HG03097 (cell line): ENCODE measurements around the gene NFE2L3.
"Not testable (repeated sequence)": the region's sequence is repeated elsewhere in the genome, so short reads cannot be mapped to it uniquely, and the experiment has no call there.

Experiments
- ATAC-seq: cut with Tn5 transposase; IDR thresholded peaks from one replicate; pipeline ENCODE4 v1.9.1; 2021; ENCODE audit not compliant: unreplicated experiment, low FRiP score

The NFE2L3 gene

GRCh38 chr7:26167303-26167934 is 15.4 kb downstream of the NFE2L3 start:
- ATAC-seq = peak; percentile 89

- no peak for ATAC-seq
Measured at GRCh38 chr7:26168458-26169023, 16.5 kb downstream of the NFE2L3 start.

GRCh38 chr7:26169271-26169670 is 17.3 kb downstream of the NFE2L3 start:
- ATAC-seq = no peak

DNA sequence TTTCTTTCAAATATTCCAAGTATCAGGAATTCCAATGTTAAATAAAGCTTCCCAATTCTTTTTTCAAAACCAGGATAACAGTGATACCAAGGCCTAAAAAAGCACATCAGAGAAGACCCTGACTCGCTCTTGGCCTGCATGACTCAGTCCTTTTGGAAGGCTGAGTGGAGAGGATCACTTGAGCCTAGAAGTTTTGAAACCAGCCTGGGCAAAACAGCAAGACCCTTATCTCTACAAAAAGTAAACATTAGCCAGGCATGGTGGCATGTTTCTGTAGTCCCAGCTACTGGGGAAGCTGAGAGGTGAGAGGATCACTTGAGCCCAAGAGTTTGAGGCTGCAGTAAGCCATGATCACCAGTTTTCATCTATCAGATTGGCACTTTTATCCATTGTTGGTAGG is 18.7 kb downstream of the NFE2L3 start:
- no peak for ATAC-seq

- ATAC-seq = no peak
Measured at GRCh38 chr7:26171601-26172000, 19.6 kb downstream of the NFE2L3 start.

- ATAC-seq = no peak
Measured at GRCh38 chr7:26172048-26172447, 20.1 kb downstream of the NFE2L3 start.

GRCh38 chr7:26175903-26176302 is 23.9 kb downstream of the NFE2L3 start:
- ATAC-seq = not testable (repeated sequence)

DNA sequence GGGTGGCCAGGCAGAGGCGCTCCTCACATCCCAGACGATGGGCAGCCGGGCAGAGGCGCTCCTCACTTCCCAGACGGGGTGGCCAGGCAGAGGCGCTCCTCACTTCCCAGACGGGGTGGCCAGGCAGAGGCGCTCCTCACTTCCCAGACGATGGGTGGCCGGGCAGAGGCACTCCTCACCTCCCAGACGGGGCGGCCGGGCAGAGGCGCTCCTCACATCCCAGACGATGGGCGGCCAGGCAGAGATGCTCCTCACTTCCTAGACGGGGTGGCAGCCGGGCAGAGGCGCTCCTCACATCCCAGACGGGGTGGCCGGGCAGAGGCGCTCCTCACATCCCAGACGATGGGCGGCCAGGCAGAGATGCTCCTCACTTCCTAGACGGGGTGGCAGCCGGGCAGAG is 24.7 kb downstream of the NFE2L3 start:
- ATAC-seq = not testable (repeated sequence)

- not testable (repeated sequence) for ATAC-seq
Measured at GRCh38 chr7:26177269-26177668, 25.3 kb downstream of the NFE2L3 start.

DNA sequence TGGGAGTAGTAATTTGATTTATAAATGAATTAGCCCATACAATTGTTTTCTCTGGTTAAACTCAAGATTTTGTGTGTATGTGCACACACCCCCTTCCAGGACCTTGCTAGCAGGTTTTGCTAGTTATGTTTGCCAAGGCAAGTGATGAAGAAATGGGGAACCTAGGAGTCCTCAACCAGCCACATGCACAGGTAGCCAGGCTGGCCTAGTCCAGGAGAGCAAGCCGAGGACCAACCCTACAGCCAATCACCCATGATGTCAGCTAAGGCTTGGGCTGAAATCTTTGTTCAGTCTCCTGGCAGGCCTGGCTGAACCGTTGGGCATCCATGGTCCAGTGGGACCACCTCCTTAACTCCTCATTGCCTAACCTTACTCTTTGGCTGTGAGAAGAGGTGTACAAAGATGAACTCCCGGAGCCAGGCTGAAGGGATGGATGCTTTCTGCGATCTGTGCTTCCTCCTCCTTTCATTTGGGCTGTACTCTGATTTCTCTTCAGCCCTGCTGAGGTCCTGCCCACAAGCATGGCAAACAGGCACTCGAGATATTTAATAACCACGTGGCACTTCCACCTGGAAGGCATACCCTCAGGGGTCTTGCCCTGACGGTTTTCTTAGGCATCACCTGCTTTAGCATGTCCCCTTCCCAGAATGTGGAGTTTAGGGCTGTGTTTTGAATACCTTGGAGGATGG is 26.4 kb downstream of the NFE2L3 start:
- no peak for ATAC-seq

DNA sequence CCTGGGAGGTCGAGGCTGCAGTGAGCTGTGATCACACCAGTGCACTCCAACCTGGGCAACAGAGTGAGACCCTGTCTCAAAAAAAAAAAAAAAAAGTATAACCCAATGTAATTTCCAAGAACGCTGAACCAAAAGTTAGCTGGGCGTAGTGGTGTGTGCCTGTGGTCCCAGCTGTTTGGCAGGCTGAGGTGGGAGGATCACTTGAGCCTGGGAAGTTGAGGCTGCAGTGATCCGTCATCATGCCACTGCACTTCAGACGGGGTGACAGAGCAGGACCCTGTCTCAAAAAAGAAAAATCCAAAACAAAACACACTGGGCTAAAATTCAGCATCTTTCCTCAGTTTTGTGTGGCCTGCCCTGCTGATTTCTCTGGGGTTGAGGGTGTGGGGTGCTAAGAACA is 27.4 kb downstream of the NFE2L3 start:
- ATAC-seq = no peak

DNA sequence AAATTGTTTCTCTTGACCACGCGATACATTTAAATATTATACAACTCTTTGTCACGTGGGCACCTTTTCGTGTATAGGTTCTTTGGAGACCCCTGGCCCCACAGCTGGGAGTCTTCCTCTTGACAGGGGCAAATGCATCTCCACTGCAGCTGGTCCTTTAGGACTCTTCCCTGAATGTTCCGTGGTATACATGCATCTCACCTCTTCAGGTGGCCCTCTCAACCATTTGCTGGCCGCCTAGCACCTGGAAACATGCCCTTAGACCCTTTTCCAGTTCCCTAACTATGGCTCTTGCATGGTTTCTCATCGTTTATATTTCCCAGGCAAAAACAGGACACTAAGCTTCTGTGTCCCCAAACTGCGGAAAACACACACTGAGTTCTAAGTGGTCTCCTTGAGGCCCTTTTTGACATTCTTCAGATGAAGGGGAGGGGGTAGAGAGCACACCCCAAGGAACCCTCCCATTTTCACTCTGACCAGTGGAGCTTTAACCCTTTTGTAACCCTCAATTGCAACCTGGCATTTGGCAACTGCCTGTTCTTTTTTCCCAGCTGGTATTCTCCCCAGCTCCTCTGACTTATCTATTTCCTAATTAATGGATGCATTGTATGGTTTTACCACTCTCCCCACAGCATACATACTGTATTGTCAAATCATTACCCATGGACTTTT is 28.0 kb downstream of the NFE2L3 start:
- ATAC-seq = no peak

DNA sequence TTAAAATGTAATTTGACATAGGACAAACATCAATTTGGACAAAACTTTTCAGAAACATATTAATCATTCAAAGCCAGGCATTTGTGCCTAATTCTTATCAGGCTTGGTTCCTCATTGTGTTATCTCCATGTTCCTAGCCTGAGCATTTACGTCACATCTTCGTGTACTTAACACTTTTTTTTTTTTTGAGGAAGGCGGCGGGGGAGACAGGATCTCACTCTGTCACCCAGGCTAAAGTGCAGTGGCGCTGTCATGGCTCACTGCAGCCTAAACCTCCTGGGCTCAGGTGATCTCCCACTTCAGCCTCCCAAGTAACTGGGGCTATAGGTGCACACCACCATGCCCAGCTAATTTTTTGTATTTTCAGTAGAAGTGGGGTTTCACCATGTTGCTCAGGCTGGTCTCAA is 28.8 kb downstream of the NFE2L3 start:
- no peak for ATAC-seq

- no peak for ATAC-seq
Measured at GRCh38 chr7:26181474-26182227, 29.7 kb downstream of the NFE2L3 start.

- no peak for ATAC-seq
Measured at GRCh38 chr7:26182283-26182682, 30.3 kb downstream of the NFE2L3 start.

GRCh38 chr7:26182706-26183105 is 30.7 kb downstream of the NFE2L3 start:
- ATAC-seq = no peak

DNA sequence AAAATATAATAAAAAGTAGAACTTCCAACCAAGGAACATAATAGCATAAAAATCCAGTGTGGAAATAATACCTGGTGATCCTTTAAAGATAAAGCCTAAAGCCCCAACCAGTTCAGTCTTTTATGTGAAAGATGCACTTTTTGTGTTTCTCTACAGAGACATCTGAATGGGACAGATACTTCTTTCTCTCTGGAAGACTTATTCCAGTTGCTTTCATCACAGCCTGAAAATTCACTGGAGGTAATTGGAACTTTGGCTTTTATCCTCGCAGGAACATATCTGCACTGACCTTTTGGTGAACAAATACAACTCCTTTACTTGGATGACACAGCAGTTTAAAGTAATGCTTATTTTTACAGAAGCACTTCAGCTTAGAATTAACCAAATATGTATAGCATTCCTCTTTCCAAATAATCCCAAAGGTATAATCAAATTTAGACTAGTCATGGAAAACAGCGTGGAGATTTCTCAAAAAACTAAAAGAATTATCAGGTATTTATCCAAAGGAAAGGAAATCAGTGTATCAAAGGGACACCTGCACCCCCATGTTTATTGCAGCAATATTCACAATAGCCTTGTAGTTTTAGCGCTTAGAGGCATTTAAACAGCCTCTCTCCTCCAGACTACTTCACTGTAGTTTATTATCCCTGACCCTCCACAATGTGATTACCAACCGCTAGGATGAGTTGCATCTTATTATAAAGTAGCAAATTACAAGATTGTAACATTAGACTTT is 31.7 kb downstream of the NFE2L3 start:
- no peak for ATAC-seq

DNA sequence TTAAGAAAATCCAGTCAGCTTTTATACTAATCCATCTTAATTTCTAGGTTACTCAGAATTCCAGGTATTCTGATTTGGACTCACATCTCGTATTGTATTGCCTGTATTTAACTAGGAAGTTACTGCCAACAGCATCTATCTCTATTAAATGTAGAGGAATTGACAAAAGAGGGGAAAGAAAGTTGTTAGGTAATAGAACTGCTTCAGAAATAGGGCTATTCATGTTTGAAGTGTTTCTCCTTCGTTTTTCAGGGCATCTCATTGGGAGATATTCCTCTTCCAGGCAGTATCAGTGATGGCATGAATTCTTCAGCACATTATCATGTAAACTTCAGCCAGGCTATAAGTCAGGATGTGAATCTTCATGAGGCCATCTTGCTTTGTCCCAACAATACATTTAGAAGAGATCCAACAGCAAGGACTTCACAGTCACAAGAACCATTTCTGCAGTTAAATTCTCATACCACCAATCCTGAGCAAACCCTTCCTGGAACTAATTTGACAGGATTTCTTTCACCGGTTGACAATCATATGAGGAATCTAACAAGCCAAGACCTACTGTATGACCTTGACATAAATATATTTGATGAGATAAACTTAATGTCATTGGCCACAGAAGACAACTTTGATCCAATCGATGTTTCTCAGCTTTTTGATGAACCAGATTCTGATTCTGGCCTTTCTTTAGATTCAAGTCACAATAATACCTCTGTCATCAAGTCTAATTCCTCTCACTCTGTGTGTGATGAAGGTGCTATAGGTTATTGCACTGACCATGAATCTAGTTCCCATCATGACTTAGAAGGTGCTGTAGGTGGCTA is 32.5 kb downstream of the NFE2L3 start:
- ATAC-seq = not testable (repeated sequence)

GRCh38 chr7:26185131-26185843 is 33.3 kb downstream of the NFE2L3 start:
- ATAC-seq = no peak
